Activated naive CD4-positive, alpha-beta T cell treated with anti-CD3 and anti-CD28 coated beads, Interleukin-2, amount 50 U/mL, for 24 hours (primary cell): ENCODE measurements around the gene FNBP1L.
"Not testable (repeated sequence)": the region's sequence is repeated elsewhere in the genome, so short reads cannot be mapped to it uniquely, and the experiment has no call there.

Source experiments
- H3K27ac Mint-ChIP-seq: one replicate; pipeline ENCODE4 v1.8.0; 2021; ENCODE audit warnings: mild to moderate bottlenecking, mixed read lengths
- H3K27me3 Mint-ChIP-seq: one replicate; pipeline ENCODE4 v1.8.0; 2021; ENCODE audit warnings: mixed read lengths
- H3K36me3 Mint-ChIP-seq: one replicate; pipeline ENCODE4 v1.8.0; 2021; ENCODE audit warnings: mixed read lengths
- H3K4me1 Mint-ChIP-seq: one replicate; pipeline ENCODE4 v1.8.0; 2021; ENCODE audit warnings: mixed read lengths
- H3K4me3 Mint-ChIP-seq: one replicate; pipeline ENCODE4 v1.8.0; 2021; ENCODE audit warnings: mild to moderate bottlenecking, mixed read lengths
- H3K9me3 Mint-ChIP-seq: one replicate; pipeline ENCODE4 v1.8.0; 2021; ENCODE audit warnings: mixed read lengths

FNBP1L gene

GRCh38 chr1:93577536-93578432 lies 129.9 kb downstream of the FNBP1L start:
- Mint-ChIP-seq H3K36me3 (no peaks in the 10 kb centered on the region), H3K27me3 (no peaks in the 10 kb centered on the region), H3K4me1 (no peaks in the 10 kb centered on the region), H3K9me3 (no peaks in the 10 kb centered on the region), H3K4me3 (no peak overlapping the region), H3K27ac (no peak overlapping the region)

DNA sequence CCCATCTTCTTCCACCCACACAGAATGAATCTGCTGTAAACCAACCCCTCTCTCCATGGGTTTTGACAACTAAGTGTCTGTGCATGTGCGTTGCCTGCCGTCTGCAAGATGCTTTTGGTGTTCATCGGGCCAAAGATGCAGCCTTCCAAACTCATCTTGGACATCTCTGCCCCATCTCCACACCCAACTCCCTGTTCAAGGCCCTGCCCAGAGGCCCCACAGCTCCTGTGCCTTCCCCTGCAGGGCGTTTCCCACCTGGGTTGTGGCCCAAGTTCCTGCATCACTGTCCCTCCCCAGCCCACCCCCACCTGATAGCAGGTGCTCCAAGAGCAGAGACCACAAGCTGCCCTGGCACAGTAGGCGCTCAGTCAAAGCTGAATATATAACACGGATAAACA lies 130.5 kb downstream of the FNBP1L start:
- no peaks in the 10 kb centered on the region for H3K4me1 Mint-ChIP-seq

GRCh38 chr1:93578911-93579825 lies 131.2 kb downstream of the FNBP1L start:
- Mint-ChIP-seq H3K4me1 (no peaks in the 10 kb centered on the region), H3K9me3 (no peaks in the 10 kb centered on the region), H3K4me3 (no peak overlapping the region), H3K36me3 (no peaks in the 10 kb centered on the region), H3K27ac (no peak overlapping the region), H3K27me3 (no peaks in the 10 kb centered on the region)

More for the DNA sequence above, 130.5 kb downstream of the FNBP1L start:
- H3K36me3 Mint-ChIP-seq, result no peaks in the 10 kb centered on the region
- no peak overlapping the region for H3K27ac Mint-ChIP-seq
- no peak overlapping the region for H3K4me3 Mint-ChIP-seq
- no peaks in the 10 kb centered on the region for H3K9me3 Mint-ChIP-seq
- no peaks in the 10 kb centered on the region for H3K27me3 Mint-ChIP-seq

DNA sequence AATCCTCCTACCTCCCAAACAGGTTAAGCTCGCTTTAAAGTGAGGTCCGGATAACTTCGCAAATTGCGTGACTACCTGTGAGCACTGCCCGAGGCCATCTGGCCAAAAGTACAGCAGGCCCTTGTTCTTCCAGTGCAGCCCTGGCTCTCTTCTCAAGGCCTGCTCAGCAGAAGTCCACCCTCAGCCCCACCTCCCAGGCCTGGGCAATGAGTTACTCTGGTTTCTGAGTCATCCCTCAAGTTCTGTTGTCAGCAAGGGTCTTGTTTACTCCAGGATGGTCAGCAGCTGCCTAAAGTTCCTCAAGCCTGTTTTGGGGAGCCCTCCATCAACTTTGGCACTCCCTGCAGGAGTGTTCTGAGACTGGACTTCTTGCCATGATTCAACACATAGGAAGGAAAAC lies 132.0 kb downstream of the FNBP1L start:
- H3K27ac Mint-ChIP-seq, result no peak overlapping the region
- no peak overlapping the region for H3K4me3 Mint-ChIP-seq
- no peaks in the 10 kb centered on the region for H3K27me3 Mint-ChIP-seq
- no peaks in the 10 kb centered on the region for H3K36me3 Mint-ChIP-seq
- H3K4me1 Mint-ChIP-seq, result no peaks in the 10 kb centered on the region
- H3K9me3 Mint-ChIP-seq, result no peaks in the 10 kb centered on the region

GRCh38 chr1:93581917-93582850 lies 134.3 kb downstream of the FNBP1L start:
- no peaks in the 10 kb centered on the region for H3K36me3 Mint-ChIP-seq
- H3K9me3 Mint-ChIP-seq, result no peaks in the 10 kb centered on the region

DNA sequence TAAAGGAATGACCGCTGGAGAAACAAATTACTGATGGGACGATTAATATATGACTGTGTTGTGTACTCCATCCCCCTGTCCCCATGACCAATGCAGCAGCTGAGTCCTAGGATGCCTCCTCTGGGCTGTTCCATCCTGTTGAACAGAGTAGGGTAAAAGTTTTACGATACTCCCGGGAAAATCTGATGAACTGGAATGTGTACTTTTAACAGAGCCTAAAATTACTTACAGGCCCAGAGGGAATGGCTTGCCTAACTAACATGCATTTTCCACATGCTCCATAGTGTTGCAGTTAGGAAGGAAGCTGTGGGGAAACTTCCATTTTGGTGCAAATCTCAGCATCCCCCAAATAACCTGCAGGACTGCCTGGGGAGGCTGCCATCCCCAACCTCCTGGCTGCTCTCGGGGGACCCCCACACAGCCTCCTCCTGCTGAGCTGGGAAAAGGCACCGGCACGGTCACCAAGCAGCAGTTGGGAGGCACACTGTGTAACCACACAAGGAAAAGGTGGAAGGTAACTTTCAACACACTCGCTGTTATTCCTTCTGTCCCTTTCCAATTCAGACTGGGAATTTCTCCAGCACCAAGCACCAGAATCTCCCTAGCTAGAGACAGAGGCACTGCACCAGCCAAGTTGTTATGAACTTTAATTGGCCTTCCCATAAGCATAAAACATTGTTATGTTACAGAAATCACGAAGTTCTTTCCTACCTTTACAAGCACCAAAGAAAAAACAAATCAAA lies 136.5 kb downstream of the FNBP1L start:
- Mint-ChIP-seq H3K4me3 (no peak overlapping the region), H3K27ac (no peak overlapping the region), H3K36me3 (no peaks in the 10 kb centered on the region), H3K4me1 (no peaks in the 10 kb centered on the region), H3K27me3 (no peaks in the 10 kb centered on the region), H3K9me3 (no peaks in the 10 kb centered on the region)

More at GRCh38 chr1:93581917-93582850, 134.3 kb downstream of the FNBP1L start:
- no peak overlapping the region for H3K4me3 Mint-ChIP-seq
- no peaks in the 10 kb centered on the region for H3K4me1 Mint-ChIP-seq
- no peak overlapping the region for H3K27ac Mint-ChIP-seq
- H3K27me3 Mint-ChIP-seq, result no peaks in the 10 kb centered on the region

GRCh38 chr1:93585059-93585966 lies 137.4 kb downstream of the FNBP1L start:
- Mint-ChIP-seq H3K9me3 (no peaks in the 10 kb centered on the region), H3K27ac (no peak overlapping the region), H3K4me1 (no peaks in the 10 kb centered on the region), H3K36me3 (no peaks in the 10 kb centered on the region), H3K27me3 (no peaks in the 10 kb centered on the region), H3K4me3 (no peak overlapping the region)

- Mint-ChIP-seq H3K27me3 (no peaks in the 10 kb centered on the region), H3K4me3 (no peak overlapping the region), H3K4me1 (peaks cover 8% of the 10 kb centered on the region), H3K36me3 (no peaks in the 10 kb centered on the region), H3K27ac (no peak overlapping the region), H3K9me3 (no peaks in the 10 kb centered on the region)
Observed at GRCh38 chr1:93587354-93587753, 139.4 kb downstream of the FNBP1L start.

GRCh38 chr1:93588206-93588605 lies 140.3 kb downstream of the FNBP1L start:
- Mint-ChIP-seq H3K27ac (no peak overlapping the region), H3K9me3 (no peaks in the 10 kb centered on the region), H3K4me3 (no peak overlapping the region), H3K4me1 (peaks cover 8% of the 10 kb centered on the region), H3K36me3 (no peaks in the 10 kb centered on the region), H3K27me3 (no peaks in the 10 kb centered on the region)

DNA sequence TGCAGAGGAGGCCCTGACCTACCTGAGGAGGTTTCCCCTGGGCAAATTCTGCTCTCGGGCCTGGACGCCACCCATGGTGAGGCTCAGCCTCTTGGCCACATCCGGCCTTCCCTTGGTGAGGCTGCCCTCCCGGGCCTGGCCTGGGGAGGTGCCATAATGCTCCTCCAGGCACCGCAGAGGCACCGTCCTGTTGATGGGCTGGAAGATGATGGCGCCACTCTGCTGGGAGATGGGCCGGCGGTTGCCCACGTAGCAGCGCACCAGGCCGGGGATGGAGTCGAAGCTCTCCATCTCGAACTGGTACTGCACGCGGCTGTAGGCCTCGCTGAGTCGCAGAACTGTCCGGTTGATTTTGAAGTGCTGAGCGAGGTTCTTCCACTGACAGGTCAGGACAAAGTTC lies 141.0 kb downstream of the FNBP1L start:
- Mint-ChIP-seq H3K4me1 (peaks cover 8% of the 10 kb centered on the region), H3K4me3 (no peak overlapping the region), H3K9me3 (no peaks in the 10 kb centered on the region), H3K27ac (no peak overlapping the region), H3K27me3 (no peaks in the 10 kb centered on the region), H3K36me3 (no peaks in the 10 kb centered on the region)

- not testable (repeated sequence) for H3K4me3 Mint-ChIP-seq, H3K36me3 Mint-ChIP-seq, H3K27me3 Mint-ChIP-seq, H3K27ac Mint-ChIP-seq, H3K4me1 Mint-ChIP-seq, H3K9me3 Mint-ChIP-seq
Observed at GRCh38 chr1:93591291-93591675, 143.4 kb downstream of the FNBP1L start.

GRCh38 chr1:93591676-93592550 lies 144.0 kb downstream of the FNBP1L start:
- Mint-ChIP-seq H3K27me3 (no peaks in the 10 kb centered on the region), H3K36me3 (no peaks in the 10 kb centered on the region), H3K4me3 (no peak overlapping the region), H3K4me1 (peaks cover 8% of the 10 kb centered on the region), H3K27ac (no peak overlapping the region), H3K9me3 (no peaks in the 10 kb centered on the region)

- Mint-ChIP-seq H3K27me3 (no peaks in the 10 kb centered on the region), H3K9me3 (no peaks in the 10 kb centered on the region), H3K4me3 (no peak overlapping the region), H3K36me3 (no peaks in the 10 kb centered on the region), H3K27ac (no peak overlapping the region), H3K4me1 (peaks cover 8% of the 10 kb centered on the region)
Observed at GRCh38 chr1:93592551-93592949, 144.6 kb downstream of the FNBP1L start.
